ENCODE measurements around the gene PRR29.

Gene PRR29

DNA sequence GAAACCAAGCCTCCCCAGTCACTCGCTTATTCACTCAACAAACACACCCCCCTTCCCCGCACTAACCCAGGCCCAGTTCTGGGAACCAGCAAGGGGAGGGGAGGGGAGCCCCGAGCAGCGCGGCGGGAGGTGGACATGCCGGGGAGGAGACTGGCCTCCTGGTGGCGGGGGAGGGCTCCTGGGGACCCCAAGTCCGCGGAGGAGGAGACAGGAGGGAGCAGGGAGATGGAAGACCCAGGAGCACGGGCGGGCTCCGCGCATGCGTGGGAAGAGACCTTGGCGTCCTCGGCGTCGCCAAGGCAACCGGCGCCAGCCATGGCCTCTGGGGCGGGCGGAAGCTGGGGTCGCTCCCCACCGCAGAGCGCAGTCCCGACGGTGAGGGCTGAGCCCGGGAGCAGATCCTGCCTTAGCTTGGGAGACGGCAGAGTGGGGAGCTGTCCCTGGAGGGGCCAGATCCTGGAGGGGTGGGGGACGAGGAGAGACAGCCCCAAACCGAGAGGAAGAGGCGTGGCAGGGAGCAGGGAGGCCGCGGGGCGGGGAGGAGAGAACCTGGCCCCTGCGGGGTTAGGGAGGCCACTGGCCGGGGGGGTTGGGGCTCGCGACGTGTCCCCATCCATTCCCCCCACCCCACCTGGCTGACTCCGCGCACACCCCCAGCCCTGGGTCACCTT, at the start of gene PRR29:
PRR29 (plus strand) TSS at position 302 of the 671 bp plus-strand sequence; CDS start at position 316, 14 bp downstream.
- DNase-seq (ENCODE audit: low read depth, low spot score), result peak; percentile 41

DNA sequence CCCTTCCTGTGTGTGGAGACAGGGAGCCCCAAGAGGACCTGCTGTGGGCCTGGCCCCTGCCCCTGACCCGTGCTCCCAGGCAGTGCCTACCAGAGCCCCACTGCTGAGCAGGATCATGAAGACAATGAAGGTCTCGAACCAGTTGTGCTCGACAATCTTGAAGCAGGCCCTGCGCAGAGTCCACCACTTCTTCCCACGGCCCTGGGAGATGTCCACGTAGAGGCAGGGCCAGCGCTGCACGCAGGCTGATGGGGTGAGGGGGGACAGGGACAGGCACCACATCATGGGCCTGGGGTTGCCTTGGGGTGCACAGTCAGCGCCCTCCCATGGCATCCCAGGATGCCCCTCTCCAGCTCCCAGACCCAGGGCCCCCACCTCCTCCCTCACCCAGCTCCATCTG, 49.6 kb upstream of the PRR29 start:
- no peak for DNase-seq (ENCODE audit: low read depth, low spot score)

DNA sequence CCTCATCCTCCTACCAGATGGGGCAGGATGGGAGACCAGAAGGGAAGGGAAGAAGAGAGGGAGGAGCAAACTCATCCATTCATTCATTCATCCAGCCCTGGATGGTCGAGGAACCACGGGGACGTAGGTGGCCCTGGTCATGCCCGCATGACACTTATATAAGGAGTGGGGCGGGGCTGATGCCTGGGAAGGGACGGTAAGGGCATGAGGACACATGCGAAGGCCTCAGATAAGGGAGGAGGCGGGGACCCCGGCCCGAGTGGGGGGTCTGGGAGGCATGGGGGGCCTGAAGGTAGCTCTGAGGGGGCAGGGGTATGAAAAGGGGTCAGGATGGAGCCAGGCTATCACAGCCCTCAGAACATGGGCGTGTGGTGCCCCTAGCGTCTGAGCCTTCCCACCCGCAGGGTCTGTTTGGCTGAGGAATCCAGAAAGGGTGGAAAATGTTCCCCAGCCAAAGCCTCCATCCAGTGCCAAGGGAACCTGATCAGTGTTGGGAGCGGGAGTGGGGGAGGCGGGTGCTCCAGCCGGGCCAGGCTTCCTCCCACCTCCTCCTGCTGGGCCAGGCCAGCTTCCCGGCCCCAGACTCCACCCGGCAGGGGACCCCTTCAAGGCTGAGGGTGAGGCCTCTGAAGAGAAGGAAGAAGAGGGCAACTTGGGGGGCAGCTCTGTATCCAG, 48.4 kb upstream of the PRR29 start:
- no peak for DNase-seq (ENCODE audit: low read depth, low spot score)

DNA sequence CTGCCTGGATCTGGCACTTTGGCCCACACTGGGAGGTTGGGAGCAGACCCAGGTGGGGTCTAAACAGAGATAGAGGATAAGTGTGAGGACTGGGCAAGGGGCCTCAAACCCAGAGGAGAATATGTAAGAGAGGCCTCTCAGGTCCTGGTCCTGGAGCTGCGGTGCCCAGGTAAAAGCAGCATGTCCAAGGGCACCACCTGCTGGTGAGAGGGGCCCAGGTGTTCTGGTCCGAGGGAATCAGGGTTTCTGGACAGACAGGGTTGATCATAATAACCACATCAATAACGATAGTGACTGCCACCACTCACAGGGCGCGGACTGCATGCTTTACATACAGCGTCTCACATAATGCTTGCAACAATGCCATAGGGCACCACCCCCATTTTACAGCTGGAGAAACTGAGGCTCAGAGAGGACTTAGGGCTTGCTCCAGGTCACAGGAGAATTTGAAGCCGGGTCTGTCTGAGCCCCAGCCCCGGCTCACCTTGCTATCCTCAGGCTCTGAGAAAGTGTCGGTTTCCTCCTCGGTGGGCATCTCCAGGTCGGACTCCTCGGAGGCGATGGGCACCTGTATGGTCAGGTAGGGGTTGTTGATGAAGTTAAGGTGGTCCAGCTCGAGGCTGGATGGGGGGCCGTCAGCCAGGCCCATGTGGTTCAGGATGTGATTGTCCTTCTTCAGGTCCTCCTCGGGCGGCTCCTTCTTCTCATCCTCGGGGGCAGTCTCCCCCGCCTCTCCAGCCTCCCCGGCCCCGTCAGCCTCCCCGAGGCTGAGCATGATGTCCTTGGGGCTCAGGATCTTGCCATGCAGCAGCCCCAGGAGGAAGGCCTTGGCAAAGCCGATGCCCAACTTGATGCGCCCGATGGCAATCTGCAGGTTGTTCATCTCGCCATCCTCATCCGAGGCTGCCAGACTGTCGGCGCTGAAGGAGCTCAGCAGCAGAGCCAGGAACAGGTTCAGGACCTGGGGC, 46.9 kb upstream of the PRR29 start:
- no peak for DNase-seq (ENCODE audit: low read depth, low spot score)

GRCh38 chr17:63954402-63955063, 43.6 kb upstream of the PRR29 start:
- DNase-seq (ENCODE audit: low read depth, low spot score), result no peak

GRCh38 chr17:63955232-63955631, 42.9 kb upstream of the PRR29 start:
- no peak for DNase-seq (ENCODE audit: low read depth, low spot score)

- no peak for DNase-seq (ENCODE audit: low read depth, low spot score)
These were observed 42.4 kb upstream of the PRR29 start for GRCh38 chr17:63955791-63956190.

- no peak for DNase-seq (ENCODE audit: low read depth, low spot score)
These were observed 41.7 kb upstream of the PRR29 start for GRCh38 chr17:63956296-63956920.

DNA sequence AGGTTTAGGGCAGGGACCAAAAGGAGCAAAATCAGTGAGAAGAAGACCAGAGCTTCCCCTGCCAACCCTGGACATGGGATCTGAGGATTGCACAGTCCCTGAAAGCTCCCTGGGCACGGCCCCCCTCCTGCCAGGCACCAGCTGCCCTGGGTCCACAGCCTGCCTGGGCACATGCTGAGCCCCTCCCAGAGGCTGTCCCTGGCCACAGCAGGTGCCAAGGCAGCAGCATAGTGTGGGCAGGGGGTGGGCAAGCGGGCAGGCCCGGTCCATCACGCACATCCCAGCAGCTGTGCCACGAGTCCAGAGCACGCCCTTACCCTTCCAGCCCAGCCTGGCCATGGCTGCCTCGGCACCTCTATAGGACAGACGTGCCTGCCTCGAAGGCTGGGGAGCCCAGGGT, 38.1 kb upstream of the PRR29 start:
- no peak for DNase-seq (ENCODE audit: low read depth, low spot score)

- DNase-seq (ENCODE audit: low read depth, low spot score), result no peak
These were observed 37.7 kb upstream of the PRR29 start for GRCh38 chr17:63960430-63960829.

GRCh38 chr17:63961355-63962212, 36.6 kb upstream of the PRR29 start:
- DNase-seq (ENCODE audit: low read depth, low spot score), result no peak

DNA sequence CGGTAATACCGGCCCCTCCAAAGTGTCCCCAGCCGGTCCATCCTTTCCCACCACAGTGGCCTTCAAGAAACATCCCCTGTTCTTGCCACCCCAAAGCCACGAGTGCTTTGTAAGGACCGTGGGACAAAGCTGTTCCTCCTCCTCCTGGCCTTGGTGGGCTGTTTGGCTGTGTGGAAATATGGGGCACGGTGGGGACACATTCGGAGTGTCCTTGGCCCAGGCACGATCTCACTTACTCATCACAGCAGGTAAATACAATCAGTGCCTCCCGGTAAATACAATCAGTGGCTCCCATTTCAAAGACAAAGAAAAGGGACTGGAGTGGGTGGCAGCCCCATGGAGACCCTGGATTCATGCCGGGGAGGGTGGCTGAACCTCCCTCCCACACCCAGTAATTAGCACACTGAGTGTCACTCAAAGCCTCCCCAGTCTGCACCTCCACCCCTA, 35.8 kb upstream of the PRR29 start:
- no peak for DNase-seq (ENCODE audit: low read depth, low spot score)

- DNase-seq (ENCODE audit: low read depth, low spot score), result no peak
These were observed 35.0 kb upstream of the PRR29 start for GRCh38 chr17:63963123-63963522.

DNA sequence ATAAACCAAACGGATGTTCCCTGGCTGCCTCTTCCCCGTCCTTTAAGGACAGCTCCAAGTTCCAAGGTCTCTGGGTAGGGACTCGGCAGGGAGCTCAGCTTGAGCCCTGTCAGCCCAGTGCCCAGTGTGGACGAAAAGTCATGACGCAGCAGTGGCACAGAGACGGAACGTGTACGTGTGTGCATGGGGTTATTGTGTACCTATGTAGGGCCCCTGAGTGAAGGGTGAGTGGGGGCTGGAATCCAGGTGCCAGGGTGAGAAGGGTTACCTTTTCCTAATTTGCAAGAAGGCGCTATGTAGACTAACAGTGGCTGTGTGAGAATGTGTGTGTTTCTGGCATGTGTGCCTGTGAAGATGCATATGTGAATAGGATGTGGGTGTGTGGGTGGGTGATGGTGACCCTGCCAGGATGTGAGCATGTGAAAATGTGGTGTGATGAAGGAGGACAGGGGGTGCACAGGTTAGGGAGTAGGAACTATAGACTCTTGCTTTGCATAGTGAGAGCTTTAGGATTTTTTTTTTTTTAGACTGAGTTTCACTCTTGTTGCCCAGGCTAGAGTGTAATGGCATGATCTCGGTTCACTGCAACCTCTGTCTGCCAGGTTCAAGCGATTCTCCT, 31.4 kb upstream of the PRR29 start:
- DNase-seq (ENCODE audit: low read depth, low spot score), result no peak

- DNase-seq (ENCODE audit: low read depth, low spot score), result no peak
These were observed 30.2 kb upstream of the PRR29 start for GRCh38 chr17:63967953-63968352.

- no peak for DNase-seq (ENCODE audit: low read depth, low spot score)
These were observed 28.9 kb upstream of the PRR29 start for GRCh38 chr17:63969278-63969677.

DNA sequence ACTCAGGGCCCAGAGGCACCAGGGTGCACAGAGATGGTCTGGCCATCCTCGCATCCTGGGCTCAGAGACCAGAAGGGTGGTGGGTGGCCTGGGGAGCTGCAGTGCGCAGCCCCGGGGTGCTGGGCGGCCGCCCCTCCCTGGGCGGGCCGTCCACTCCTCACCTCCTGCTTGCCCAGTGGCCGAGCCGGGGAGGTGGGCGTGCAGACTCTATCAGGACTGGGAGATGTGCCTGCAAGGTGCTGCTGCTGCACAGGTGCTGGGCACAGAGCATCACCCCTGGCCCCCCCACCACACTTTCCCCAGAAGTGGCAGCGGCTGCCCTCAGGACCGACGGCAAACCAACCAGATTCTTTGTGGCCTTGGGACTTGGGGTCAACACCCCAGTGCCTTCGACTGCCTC, 25.4 kb upstream of the PRR29 start, which contains the start of gene SCN4A:
SCN4A (minus strand) TSS at position 123 of the 400 bp plus-strand sequence; CDS start at position 46, 77 bp downstream.
- no peak for DNase-seq (ENCODE audit: low read depth, low spot score)

DNA sequence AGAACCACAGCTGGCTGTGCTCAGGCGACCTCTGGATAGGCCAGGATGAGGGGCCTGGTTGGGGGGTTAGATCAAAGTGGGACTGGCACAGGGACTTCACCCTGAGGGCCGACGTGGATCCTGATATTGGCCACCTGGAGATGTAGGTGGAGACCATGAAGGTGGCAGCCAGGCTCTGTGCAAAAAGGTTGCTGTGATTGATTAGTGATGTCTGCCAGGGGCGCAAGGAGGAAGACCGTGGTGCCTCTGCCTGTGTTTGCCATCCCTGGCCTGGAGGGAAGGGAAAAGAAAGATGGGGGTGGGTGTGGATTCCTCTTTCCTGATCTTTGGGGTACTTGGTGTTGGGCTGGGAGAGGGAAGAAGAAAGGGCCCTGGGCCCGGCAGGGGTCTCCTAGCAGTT, 24.9 kb upstream of the PRR29 start:
- DNase-seq (ENCODE audit: low read depth, low spot score), result no peak

- DNase-seq (ENCODE audit: low read depth, low spot score), result no peak
These were observed 24.1 kb upstream of the PRR29 start for GRCh38 chr17:63973930-63974593.
